Right lobe of liver (tissue), 6 donors: ENCODE results near the gene SLC50A1. TPM values are rescaled to one million over a fixed set of nuclear protein-coding genes. Genes with fewer than 3 reads are reported as not detected.
A peak's percentile ranks its signal among the peaks of the same experiment; 100 is the strongest.

Experiments used
- ATAC-seq, 4 donors: fragments of 200-7000 bp; cut with Tn5 transposase; one replicate each; pipeline ENCODE4 v1.9.1; 2020; ENCODE audit warnings: mild to moderate bottlenecking in 4 of 4, moderate library complexity in 4 of 4
- DNase-seq, 3 donors: peaks; one replicate each; pipeline ENCODE4 v3.0.0-alpha.2; 2020
- H3K27ac ChIP-seq, 3 donors: fragments of 200-600 bp; one replicate each; pipeline ENCODE4 v1.8.0; 2022
- H3K27me3 ChIP-seq, 2 donors: fragments of 200-600 bp; one replicate each; pipeline ENCODE4 v1.8.0; 2022
- H3K36me3 ChIP-seq, 4 donors: fragments of 200-600 bp; sonication (generic) in 1 of 4; one replicate each; pipeline versions ENCODE4 v1.5.1 to v1.8.0; 2017 to 2022; ENCODE audit warnings: control low read depth in 1 of 4
- H3K4me1 ChIP-seq, 4 donors: fragments of 200-600 bp; sonication (generic) in 1 of 4; one replicate each; pipeline versions ENCODE4 v1.5.1 to v1.8.0; 2017 to 2022; ENCODE audit warnings: control low read depth in 1 of 4
- H3K4me3 ChIP-seq, 3 donors: fragments of 200-600 bp; one replicate each; pipeline ENCODE4 v1.8.0; 2022
- H3K9me3 ChIP-seq, 4 donors: fragments of 200-600 bp; sonication (generic) in 1 of 4; one replicate each; pipeline versions ENCODE4 v1.5.1 to v1.8.0; 2017 to 2022; ENCODE audit warnings: control low read depth in 1 of 4
- POLR2A ChIP-seq: fragments of 450-650 bp; IDR thresholded peaks from one replicate; pipeline ENCODE4 v1.6.1; 2017; ENCODE audit warnings: antibody characterized with exemption, mild to moderate bottlenecking
- WGBS: methylation state at CpG from one replicate; pipeline ENCODE4 v1.1.6; 2018; ENCODE audit warnings: low coverage, low lambda C conversion rate; ENCODE audit not compliant: insufficient coverage; ENCODE audit errors: missing lambda C conversion rate; 5-methylcytosine and 5-hydroxymethylcytosine counted together
- intact Hi-C, 2 donors: fragments of 100-400 bp; cut with DNase I; formaldehyde crosslinking; loops; one replicate each; pipeline versions ENCODE4 v1.11.2 to v1.14.1; 2022
- long read RNA-seq: library from polyadenylated mRNA; unstranded; transcript quantifications from one replicate; pipeline ENCODE4 v2.0.0, GENCODE V29; 2019
- total RNA-seq, 6 experiments: library from RNA; depleted of rRNA in 2 of 6; stranded (reverse); fragments of >200 nt in 2 of 6; fragmentation: NEBNext Ultra II Directional in 3 of 6; extraction: Animal tissue kit (Norgen Biotek cat#: 25700) in 3 of 6; gene quantifications; one replicate each; pipeline versions ENCODE4 v1.1.0 to v1.2.4, GENCODE V29; 2016 to 2023
- TF ChIP-seq, protein P1 (sequence below), 4 donors: fragments of 200-600 bp in 3 of 4; fragments of 450-650 bp in 1 of 4; IDR thresholded peaks; one replicate each; pipeline versions ENCODE4 v1.5.1 to v1.8.0; 2016 to 2022; ENCODE audit warnings: antibody characterized with exemption in 4 of 4, mild to moderate bottlenecking in 2 of 4
- donor health status: DM: no; HTN: yes; CAD: no.
- donor health status: DM: no; HTN: no; CAD: no.
- donor health status: DM: no; HTN: no; CAD: no.
- donor health status: DM: no; HTN: yes; CAD: no.
- donor health status: DM: no; HTN: yes; CAD: no.

The SLC50A1 gene, protein sequence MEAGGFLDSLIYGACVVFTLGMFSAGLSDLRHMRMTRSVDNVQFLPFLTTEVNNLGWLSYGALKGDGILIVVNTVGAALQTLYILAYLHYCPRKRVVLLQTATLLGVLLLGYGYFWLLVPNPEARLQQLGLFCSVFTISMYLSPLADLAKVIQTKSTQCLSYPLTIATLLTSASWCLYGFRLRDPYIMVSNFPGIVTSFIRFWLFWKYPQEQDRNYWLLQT
- total RNA-seq = 10 to 100 TPM; 16.2 to 28.1 (median 24.4) TPM
- long read RNA-seq, transcript SLC50A1-203 (6 exons, 1,300 nt) = major isoform, 5 of 9 reads
- long read RNA-seq, partial matches to known transcripts = 0 of 9 reads
- long read RNA-seq, other reads (novel, unspliced or antisense) = 4 of 9 reads

DNA sequence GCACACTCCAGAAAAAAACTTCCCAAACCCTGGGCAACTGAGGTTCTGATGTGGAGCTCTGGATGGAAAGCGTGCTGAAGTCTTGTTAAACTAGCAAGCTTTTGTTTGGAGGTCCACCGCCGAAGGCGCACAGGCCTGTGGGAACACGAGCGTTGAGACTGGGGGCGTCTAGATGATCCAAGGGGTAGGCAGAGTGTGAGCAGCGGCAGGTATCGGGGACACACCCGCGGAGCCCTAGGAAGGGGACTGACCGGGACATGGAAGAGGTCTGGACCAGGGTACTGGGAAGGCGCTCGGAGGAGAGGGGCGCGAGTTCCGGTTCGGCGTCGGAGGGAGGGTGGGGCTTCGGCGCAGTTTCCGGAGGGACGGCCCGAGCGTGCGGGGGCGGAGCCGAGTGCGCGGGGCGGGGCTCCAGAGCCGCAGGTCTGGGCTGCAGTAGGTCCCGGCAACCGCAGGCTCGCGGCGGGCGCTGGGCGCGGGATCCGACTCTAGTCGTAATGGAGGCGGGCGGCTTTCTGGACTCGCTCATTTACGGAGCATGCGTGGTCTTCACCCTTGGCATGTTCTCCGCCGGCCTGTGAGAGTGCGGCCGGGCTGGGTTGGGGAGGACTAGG lies at the start of gene SLC50A1:
SLC50A1 (plus strand) TSS at position 438 of the 614 bp plus-strand sequence; CDS start at position 498, 60 bp downstream.
- H3K27me3 ChIP-seq = no peaks in the 10 kb centered on the region

DNA sequence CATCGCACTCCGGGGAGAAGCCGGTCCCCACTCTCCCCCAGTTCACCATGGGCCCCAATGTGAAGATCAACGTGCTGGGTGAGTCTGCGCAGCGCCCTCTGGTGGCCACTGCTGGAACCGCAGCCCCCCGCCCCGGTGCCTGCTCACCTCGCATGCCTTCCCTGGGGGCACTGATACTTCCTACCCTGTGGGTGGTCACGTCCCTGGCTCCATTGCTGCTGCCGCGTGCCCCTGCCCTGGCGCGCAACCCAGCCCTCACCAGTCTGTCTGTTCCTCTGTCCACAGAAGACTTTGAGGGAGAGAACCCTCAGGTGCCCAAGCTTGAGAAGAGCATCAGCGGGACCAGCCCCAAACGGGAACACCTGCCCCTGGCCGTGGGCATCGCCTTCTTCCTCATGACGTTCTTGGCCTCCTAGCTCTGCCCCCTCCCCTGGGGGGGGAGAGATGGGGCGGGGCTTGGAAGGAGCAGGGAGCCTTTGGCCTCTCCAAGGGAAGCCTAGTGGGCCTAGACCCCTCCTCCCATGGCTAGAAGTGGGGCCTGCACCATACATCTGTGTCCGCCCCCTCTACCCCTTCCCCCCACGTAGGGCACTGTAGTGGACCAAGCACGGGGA lies 49.4 kb upstream of the SLC50A1 start:
- ATAC-seq (peak; percentile 18 to 37 (median 31)), DNase-seq (peak; percentile 58 to 78 (median 75))
- Histone ChIP-seq H3K27me3 (peaks cover 6 to 17% of the 10 kb centered on the region in 2 donors), H3K4me1 (peaks cover 0 to 36% (median 19%) of the 10 kb centered on the region in 4 donors), H3K27ac (peak overlapping the region in 1 of 3 donors; percentile 89), H3K9me3 (no peaks in the 10 kb centered on the region), H3K4me3 (peak overlapping the region; percentile 61 to 75 (median 62)), H3K36me3 (no peaks in the 10 kb centered on the region)
- intact Hi-C loops = no loop called here
- TF ChIP-seq, protein P1, sequence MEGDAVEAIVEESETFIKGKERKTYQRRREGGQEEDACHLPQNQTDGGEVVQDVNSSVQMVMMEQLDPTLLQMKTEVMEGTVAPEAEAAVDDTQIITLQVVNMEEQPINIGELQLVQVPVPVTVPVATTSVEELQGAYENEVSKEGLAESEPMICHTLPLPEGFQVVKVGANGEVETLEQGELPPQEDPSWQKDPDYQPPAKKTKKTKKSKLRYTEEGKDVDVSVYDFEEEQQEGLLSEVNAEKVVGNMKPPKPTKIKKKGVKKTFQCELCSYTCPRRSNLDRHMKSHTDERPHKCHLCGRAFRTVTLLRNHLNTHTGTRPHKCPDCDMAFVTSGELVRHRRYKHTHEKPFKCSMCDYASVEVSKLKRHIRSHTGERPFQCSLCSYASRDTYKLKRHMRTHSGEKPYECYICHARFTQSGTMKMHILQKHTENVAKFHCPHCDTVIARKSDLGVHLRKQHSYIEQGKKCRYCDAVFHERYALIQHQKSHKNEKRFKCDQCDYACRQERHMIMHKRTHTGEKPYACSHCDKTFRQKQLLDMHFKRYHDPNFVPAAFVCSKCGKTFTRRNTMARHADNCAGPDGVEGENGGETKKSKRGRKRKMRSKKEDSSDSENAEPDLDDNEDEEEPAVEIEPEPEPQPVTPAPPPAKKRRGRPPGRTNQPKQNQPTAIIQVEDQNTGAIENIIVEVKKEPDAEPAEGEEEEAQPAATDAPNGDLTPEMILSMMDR (IDR thresholded peaks at IDR 0.05) = peak; percentile 94 to 98 (median 96)
- TF ChIP-seq POLR2A = no peak
- WGBS = 0% methylated on average over 1 of the region's 24 CpGs

More for the DNA sequence above, at the start of gene SLC50A1:
- DNase-seq (peak; percentile 96 to 97 (median 97)), ATAC-seq (peak; percentile 57 to 80 (median 75))
- peak; percentile 95 for TF ChIP-seq POLR2A
- TF ChIP-seq, protein P1 (IDR thresholded peaks at IDR 0.05) = peak in 3 of 4 donors; percentile 27 to 60 (median 31)
- WGBS = 3% methylated on average over 14 of the region's 52 CpGs
- H3K4me3 ChIP-seq = peak within 1 kb of the TSS; percentile 43 to 96 (median 84)
- peaks cover 0 to 43% (median 22%) of the 10 kb centered on the region in 4 donors for H3K36me3 ChIP-seq
- intact Hi-C loops = no loop called here
- H3K9me3 ChIP-seq = no peaks in the 10 kb centered on the region
- H3K4me1 ChIP-seq = peaks cover 0 to 52% (median 21%) of the 10 kb centered on the region in 4 donors
- H3K27ac ChIP-seq = peak within 1 kb of the TSS; percentile 97 to 100 (median 99)

DNA sequence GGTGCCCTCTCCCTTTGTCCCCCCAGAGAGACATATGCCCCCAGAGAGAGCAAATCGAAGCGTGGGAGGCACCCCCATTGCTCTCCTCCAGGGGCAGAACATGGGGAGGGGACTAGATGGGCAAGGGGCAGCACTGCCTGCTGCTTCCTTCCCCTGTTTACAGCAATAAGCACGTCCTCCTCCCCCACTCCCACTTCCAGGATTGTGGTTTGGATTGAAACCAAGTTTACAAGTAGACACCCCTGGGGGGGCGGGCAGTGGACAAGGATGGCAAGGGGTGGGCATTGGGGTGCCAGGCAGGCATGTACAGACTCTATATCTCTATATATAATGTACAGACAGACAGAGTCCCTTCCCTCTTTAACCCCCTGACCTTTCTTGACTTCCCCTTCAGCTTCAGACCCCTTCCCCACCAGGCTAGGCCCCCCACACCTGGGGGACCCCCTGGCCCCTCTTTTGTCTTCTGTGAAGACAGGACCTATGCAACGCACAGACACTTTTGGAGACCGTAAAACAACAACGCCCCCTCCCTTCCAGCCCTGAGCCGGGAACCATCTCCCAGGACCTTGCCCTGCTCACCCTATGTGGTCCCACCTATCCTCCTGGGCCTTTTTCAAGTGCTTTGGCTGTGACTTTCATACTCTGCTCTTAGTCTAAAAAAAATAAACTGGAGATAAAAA lies 48.7 kb upstream of the SLC50A1 start:
- Histone ChIP-seq H3K4me3 (no peak overlapping the region), H3K4me1 (peaks cover 0 to 34% (median 16%) of the 10 kb centered on the region in 4 donors), H3K36me3 (no peaks in the 10 kb centered on the region), H3K27ac (no peak overlapping the region), H3K27me3 (peaks cover 6 to 11% of the 10 kb centered on the region in 2 donors), H3K9me3 (no peaks in the 10 kb centered on the region)
- WGBS = 68% methylated on average over 5 of the region's 8 CpGs
- DNase-seq (no peak), ATAC-seq (no peak)
- TF ChIP-seq, protein P1 (IDR thresholded peaks at IDR 0.05) = no peak
- no peak for TF ChIP-seq POLR2A
- intact Hi-C loops = no loop called here
